ENCODE results near the gene RUBCN.

RUBCN gene

DNA sequence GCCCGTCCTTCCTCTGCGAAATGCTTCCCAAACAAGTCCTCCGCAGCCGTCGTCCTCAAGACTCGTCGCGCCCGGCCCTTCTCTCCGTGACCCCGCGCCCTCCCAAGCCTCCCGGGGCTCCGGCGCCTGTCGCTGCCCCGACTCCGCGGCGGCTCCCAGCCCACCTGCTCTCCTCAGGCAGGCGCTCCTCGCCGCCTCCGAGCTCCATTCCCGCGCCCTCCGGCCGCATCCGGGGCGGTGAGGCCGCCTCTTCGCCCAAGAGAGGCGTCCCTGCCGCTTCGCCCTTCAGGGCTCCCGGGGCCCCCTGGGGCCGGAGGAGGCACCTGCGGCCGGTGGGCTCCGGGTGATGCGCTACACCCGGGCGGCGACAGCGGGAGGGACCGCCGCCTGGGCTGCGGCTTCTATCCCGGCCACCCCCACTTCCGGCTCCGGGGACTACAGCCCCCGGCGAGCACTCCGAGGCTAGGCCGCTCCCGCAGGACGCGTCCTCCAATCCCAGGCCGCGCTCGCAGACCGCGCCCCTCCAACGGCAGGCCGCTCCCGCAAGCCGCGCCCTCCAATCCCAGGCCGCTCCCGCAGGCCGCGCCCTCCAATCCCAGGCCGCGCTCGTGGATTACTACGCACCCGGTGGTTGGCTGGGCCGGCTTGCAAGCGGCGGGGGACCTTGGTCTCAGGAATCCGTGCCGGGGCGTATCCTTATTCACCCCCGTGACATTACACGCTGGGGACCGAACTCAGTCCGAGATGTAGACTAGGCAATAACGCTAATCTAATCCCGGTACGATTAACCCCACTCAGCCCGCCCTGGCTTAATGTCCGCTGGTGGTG is at the start of gene RUBCN:
Gene RUBCN (minus strand): TSS at position 414 of the 828 bp plus-strand sequence. CDS start 185 bp downstream, at position 229.
- peak; percentile 82 to 92 (median 90) for DNase-seq

DNA sequence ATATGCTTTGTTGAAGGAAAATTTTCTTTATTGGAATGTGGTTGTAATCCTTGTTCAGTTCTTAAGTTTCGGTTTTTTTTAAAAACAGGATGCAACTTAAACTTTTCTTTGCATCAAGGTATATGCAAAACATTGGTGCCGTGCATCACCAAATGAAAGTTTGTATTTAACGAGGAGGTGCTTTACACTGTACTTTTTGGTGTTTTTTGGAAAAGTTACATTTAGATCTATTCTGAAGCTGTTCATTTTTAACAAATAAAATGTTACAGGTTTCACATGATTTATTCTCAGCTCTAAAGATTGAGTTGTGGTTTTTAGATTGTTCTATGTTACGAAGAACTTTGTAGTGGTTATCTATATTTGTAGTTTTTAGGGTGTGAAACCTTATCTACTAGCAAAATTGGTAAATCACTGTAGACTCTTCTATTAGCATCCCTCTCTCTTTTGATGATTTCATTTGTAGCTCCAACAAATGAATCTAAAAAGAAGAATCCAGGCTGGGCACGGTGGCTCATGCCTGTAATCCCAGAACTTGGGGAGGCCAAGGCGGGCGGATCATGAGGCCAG is 47.4 kb upstream of the RUBCN start:
- DNase-seq: no peak

DNA sequence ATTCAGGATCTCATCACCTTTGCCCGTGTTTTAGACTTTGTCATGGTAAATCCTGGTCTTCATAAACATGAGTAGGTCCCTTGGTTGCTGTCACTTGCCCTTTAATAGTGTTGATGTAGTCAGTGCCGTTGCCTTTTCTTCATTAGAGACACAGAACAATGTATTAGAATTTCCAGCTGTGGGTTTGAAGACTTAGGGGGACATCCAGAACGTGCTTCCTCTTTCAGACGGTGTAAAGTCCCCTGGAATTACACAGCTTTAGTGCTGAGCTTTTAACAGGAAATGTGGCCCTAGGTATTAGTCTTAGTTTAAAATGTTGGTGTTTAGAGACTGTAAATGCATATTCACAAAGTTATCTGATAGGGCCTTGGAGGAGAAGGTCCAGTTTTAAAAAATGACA is 45.5 kb upstream of the RUBCN start:
- DNase-seq: no peak

DNA sequence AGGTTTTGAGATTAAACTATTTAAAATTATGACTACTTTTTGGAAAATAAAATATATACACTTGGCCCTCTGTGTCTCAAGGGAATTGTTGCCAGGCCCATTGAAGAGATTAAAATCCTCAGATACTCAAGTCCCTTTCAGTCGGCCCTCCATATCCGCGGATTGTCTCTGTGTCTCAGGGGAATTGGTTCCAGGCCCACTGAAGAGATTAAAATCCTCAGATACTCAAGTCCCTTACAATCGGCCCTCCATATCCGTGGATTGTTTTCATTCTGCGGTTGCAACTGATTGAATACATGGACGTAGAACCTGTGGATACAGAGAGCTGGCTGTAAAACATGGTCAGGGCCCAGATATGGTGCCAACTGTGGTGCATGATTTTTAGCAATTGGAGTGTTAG is 38.6 kb upstream of the RUBCN start:
- DNase-seq: no peak

DNA sequence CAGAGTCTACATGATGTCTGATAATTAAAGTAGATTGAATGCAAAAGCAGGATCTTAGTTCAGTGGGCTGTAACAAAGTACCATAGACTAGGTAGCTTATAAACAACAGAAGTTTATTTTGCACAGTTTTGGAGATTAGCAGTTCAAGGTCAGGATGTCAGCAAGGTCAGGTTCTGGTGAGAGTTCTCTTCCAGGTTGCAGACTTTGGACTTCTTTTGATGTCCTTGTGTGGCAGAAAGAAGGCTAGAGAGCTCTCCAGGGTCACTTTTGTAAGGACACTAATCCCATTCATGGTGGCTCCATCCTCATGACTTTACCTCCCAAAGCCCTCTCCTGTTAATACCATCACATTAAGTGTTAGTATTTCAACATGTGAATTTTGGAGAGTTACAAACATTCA is 25.1 kb upstream of the RUBCN start:
- DNase-seq: no peak

DNA sequence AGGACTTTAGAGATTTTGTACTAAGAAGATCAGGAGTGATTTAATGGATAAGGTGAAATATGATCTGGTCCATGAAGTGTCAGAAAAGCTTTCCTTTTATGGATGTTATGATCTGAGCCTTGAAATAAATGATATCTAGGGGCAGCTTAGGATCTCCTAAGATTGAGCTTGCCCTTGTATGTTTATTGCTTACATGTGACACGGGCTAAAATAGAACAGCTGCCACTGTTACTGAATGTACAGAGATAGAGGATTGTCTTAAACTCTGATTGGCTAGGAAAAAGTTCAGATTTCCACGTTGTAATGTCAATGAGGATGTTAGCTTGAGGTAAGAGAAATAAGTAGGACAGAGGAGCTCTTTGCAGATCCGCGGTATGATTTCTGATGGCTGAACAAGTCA is 21.8 kb upstream of the RUBCN start:
- DNase-seq: no peak

DNA sequence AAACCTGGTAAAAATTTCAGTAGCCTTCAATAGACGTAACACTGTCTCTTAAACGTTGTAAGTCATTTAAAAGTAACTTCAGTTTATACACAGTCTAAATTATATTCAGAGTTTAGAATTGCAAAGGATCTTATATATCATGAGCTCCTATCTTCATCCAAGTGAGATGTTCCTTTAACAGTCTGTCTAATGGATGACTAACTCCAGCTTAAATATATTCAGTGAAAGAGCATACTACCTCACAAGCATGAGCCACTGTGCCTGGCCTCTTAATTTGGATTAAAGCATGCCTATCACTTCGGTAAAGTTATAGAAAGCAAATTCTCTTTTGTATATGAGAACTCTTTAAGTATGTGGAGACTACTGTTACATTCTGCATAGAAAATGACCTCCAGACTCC is 20.0 kb upstream of the RUBCN start:
- no peak for DNase-seq

DNA sequence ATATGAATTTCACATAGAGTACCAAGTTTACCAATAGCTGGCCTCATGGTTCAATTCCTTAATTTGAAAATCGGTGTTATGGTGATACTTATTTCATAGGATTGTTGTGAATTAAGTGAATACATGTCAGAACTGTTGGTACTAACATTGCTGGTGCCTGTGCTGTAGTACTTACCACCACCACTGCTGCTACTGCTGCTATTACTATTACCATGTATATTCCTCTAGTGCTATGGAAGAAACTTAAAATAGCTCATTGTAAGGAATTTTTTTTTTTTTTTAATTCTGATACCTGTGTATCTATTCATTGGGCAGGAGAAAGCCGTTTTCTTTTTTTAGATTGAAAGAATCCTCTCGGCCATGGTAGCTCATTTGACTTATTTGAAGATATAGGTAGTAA is 16.6 kb upstream of the RUBCN start:
- no peak for DNase-seq

DNA sequence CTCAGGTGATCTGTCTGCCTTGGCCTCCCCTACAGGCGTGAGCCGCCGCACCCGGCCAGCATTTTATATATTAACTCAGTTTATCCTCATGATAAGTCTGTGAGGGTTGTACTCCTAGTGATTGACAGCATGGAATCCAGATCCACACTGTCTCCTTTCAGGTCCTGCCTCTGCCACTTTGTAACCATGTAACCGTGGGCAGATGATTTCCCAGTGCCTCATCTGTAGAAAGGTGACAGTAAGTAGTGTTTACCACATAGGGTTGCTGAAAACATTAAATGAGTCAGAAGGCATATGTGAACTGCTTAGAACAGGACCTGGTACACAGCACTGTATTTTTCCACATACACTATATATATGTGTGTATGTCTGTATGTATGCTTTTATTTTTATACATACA is 15.4 kb upstream of the RUBCN start:
- no peak for DNase-seq

DNA sequence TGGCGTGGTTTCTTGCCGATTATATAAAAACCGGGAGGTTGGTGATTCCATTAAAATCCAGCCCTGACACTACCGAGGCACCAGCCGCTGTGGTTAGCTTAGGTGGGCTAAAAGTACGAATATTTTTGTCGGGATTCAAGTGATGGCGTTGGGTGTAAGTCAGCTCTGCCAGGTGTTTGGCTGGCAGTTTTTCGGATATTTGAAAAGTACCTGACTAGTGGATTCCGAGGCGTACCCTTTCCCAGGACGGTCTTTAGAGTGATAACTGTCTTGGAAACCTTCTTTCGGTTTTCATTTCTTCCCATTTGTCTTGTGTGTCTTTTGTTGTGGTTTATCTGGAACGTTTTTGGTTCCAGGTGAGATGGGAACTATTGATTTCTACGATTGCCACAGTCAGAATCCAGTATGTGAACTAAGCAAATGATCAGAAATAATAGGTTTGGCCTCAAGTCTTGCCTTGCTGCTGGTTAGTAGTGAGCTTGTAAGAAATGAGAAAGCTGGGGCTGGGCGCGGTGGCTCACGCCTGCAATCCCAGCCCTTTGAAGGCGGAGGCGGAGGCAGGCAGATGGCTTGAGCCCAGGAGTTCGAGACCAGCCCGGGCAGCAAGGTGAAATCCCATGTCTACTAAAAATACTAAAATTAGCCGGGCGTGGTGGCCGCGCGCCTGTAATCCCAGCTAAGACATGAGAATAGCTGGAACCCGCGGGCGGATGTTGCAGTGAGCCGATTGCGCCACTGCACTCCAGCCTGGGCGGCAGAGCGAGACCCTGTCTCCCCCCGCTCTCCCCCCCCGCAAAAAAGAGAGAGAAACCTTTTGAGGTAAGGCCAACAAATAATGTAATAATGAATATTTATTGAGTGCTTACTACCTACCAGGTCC is 14.4 kb upstream of the RUBCN start:
- no peak for DNase-seq

DNA sequence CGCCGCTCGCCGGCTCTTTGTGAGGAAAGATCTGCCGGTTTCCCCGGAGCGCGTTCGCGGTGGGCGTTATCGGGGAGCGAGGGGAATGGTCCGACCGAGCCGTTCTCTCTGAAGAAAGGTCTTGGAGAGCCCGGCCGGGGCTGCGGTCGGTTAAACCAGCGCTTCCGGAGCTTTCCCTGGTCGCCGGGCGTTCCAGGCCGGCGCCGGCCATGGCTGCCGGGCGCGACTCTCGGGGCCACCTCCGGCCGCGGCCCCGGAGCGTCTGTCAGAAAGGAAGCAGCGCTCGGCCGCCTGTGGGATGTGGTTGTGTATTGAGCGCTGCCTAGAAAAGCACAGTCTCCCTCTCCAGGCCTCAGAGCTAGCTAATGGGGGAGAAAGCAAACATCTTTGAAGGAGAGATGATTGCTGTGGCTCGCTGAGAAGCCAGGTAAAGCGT is 13.7 kb upstream of the RUBCN start:
- peak in 2 of 4 experiments; percentile 23 to 32 for DNase-seq

DNA sequence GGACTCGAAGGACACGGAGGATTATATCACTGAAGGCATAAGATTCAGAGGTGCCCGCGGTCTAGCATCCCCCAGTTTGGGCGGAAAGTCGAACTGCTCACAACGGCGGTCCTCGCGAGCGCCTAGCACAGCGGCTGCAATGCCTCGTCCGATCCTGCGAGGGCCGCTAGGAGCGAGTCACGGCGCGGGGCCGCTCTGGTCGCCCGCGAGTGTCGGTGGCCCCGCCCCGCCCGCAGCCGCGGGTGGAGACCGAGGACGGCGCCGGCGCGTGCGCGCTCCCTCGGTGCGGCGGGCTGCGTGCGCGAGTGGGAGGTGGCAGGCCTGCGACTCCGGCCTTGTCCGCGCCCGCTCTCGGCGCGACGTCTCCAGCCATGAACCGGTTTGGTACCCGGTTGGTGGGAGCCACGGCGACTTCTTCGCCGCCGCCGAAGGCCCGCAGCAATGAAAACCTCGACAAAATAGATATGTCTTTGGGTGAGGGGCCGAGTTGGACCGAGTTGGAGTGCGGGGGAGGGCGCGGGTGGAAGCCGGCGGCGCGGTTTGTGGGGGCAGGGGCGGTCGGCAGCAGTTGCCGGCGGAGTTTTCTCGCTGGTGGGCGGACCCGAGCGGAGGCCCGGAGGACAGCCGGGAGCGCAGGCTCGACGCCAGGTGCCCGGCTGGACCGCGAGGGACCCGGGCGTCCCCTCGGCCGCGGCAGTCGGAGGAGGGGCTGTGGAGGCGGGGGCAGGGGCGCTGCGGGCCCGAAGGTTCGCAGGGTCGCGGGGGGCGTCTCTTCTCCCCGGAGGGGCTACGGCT is 13.1 kb upstream of the RUBCN start, which contains the start of gene FYTTD1:
Gene FYTTD1 (plus strand): TSS at position 283 of the 795 bp plus-strand sequence. CDS start 89 bp downstream, at position 372.
- peak; percentile 60 to 89 (median 79) for DNase-seq

DNA sequence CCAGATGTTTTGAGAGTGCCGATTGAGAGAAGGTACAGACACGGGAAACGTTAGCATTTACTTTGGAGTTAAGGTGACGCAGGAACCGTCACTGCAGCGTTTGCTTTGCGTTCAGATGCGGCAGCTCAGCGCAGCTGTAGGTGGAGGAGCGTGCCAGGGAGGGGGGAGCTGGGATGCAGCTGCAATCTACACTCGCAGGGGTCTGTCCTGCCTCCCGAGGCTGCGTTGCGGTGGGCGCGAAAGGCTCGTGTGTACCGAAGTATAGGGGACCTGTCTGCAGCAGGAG is 12.6 kb upstream of the RUBCN start:
- peak in 2 of 4 experiments; percentile 50 to 55 for DNase-seq

DNA sequence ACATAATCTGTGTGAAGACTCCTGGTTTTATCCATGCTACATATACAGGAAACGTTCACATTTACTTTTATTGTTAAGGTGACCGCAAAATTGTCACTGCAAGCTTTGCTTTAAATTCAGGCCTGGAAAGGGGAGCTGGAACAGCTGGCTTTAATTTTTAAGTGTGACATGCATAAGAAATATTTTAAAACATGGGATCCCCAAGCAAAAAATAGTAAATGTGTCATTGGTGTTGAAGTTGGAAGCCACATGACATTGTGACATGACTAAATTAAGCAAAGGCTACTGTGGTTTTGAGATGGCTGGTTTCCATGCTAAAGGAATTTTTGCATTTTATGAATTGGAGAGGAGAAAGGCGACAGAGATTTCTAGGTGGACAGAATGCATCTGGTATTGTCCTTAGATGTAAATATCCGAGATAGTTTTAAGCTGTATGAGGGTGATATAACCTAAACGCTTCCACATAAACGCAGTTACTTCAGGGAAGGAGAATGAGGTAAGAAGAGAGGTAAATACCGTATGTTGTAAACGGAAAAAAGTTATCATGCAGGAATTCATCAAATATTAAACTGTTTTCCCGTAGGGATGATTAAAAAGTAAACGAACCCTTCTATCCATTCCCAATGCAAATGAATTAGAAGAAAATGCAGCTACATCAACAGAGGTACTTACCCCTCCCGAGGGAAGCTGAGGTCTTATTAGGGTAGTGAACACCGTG is 12.1 kb upstream of the RUBCN start:
- no peak for DNase-seq

DNA sequence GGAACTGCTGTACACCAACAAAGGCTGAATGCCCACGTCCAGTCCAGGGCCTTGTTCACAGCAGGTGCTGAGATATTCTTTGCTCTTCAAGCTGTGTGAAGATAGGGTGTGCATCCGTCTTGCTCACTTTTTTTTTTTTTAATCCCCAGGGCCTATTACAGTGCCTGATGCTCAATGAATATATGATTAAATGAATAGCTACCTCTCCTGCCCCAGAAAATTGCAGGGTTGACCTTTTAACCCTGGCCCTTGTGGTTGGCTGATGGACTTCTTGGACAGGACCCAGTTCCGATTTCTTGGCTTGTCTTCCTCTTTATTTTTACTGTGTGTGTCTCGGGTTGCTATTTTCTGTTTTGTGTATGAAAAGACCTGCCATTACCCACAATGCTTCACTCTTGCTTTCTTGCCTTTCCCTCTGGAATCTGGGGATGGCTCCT is 10.1 kb upstream of the RUBCN start:
- DNase-seq: no peak

DNA sequence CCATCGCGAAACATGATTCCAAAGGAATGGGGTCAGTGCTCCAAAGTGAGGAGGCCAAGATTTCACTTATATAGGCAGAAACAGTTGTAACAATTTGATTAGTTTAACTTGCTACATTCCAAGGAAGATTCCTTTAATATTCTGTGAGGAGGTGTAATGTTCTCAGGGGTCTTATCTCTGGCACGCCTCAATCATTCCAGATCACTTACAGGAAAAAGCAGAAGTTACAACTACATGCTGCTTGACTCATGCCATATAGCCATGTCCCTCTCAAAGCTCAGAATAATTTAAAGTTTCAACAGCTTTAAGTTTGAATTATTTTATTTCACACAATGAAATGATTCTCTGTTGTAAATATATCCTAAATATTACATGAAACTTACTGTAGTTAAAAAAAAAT is 9.5 kb upstream of the RUBCN start:
- DNase-seq: no peak

DNA sequence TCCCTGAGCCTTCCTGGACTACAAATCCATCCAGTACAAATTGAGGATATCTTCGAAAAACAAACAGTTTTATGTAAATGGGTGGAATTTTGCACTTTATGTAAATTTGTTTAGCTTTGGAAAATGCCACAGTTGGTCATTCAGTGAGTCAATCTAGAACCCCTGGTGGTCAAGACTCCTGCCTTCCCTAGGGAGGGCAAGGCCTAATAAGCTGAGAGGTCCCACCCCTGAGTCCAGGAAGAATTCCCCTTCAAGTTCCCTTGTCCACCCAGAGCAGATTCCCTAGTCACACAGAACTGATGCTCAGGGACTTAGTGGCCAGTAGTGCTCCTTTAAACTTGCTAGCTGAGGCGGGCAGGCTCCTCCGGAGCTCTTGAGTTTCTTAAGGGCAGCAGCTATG is 6.1 kb upstream of the RUBCN start:
- no peak for DNase-seq

DNA sequence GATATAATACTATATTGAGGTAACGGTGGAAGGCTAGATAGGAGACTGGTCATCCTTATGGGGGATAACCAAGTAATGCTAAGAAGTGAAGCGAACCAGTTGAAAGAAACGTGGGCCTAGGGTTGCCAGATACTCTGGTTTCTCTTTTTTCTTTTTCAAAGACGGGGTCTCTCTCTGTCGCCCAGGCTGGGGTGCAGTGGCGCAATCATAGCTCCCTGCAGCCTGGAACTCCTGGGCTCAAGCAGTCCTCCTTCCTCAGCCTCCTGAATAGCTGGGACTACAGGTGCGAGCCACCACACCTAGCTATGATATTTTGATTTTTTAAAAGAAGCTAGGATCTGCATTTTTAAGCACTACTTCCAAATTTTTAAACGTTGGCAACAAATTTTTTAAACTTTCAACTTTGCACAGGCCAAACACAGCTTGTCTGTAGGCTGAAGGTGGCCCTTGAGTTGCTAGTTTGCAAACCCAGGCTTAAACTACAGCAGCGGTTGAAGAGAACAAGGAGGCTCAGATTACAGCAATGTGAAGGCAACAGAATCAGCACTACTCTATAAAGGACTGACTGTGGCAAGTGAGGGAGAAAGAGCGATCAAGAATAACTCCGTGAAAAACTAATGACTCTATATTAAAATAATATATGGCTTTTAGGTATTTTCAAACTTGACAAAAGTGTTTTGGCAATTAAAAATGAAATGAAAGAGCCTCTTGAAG is 1.2 kb upstream of the RUBCN start:
- DNase-seq: no peak

DNA sequence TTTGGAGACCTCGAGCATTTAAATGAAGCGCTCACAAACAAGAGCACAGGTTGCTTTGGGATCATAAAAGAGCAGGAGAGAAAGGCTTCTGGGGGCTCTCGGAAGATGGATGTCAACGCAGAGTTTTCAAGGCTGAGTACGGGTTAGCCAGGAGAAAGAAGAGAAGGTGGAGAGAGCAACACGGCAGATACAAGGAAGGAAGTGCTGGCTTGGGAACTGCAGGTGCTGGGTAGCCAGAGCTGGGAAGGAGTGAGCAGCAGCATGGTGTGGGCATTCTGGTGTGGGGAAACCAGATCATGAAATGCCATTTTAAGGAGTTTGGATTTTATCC is 580 bp upstream of the RUBCN start:
- DNase-seq: no peak

DNA sequence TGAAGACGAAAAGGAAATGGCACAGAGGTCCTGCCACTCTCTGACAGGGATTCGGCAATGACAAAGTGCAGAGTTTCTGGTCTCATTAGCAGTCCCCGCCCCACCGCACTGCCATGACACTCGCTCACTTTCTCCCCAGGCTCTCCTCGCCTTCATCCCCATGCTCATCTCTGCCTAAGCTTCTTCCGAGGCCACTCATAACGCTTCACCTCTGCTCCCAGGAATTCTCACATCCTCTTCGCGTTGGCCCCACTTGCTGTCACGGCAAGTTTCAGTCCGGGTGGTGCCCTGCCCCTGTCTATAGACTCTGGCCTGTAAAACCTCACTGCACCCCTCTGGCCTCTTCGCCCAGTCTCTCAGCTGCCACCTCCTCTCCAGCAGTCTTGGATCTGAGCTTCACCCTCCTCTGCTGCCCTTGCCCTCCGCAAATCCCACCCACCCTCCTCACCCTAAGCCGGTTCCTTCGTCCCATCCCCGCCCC is 654 bp downstream of the RUBCN start:
- peak in 1 of 4 experiments; percentile 14 for DNase-seq

DNA sequence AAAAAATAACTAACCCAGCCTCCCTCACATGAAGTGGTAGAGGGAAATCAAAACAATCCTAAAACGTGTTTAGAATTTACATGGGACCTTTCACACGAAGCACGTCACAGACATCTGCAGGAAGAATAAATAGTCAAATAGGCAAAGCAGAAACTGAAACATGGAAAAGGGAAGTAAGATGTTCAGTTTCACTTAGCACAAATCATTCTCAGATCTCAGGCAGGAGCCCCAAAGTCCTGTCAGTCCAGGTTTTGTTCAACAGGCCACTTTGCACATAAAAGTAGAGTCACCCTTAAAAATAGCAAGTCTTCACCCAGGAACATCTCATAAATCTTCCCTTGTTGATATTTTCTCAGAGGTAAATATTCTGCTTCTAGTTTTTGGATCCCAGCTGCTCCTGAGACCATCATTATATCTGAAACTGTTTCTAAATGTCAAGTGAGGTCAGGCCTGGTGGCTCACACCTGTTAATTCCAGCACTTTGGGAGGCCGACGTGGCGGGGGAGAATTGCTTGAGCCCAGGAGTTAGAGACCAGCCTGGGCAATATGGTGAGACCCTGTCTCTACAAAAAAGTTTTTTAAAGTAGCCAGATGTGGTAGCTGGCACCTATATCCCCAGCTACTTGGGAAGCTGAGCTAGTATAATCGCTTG is 1.9 kb downstream of the RUBCN start:
- DNase-seq: no peak

Data from activated CD4-positive, CD25-positive, alpha-beta regulatory T cell (primary cell).